Astrocyte of the cerebellum (primary cell): ENCODE measurements around the gene SLC29A3.

Source experiments
- DNase-seq: peaks from one replicate; pipeline ENCODE4 v3.0.0-alpha.2; 2011; ENCODE audit warnings: low read depth
- H3K4me3 ChIP-seq: 2 replicates; pipeline ENCODE4 v1.5.1; 2011; ENCODE audit warnings: mild to moderate bottlenecking, low read depth, low read length, moderate library complexity
- CTCF ChIP-seq: IDR thresholded peaks from 2 replicates; pipeline ENCODE4 v1.5.1; 2012; ENCODE audit warnings: low read length, low read depth, moderate library complexity, mild to moderate bottlenecking; ENCODE audit errors: missing control alignments
- in situ Hi-C: cut with HindIII; loops from 2 replicates; pipeline ENCODE4 v1.10.0; 2017; ENCODE audit warnings: low sequenced_read_pairs

SLC29A3 gene

GRCh38 chr10:71396084-71396710 lies 77.1 kb downstream of the SLC29A3 start:
- in situ Hi-C loops, result loop anchor here (25.0 kb wide), 1 partner anchor 191 kb away; no protein-coding TSS in a partner anchor
- H3K4me3 ChIP-seq, result peak overlapping the region; percentile 29
- peak; percentile 3 for DNase-seq
- peak; percentile 28 for TF ChIP-seq CTCF

GRCh38 chr10:71396711-71397295 lies 77.7 kb downstream of the SLC29A3 start, which contains the start of gene CDH23:
Gene CDH23, plus strand, starts transcription at chr10:71396920. Its CDS starts 42,912 bp downstream, at chr10:71439832.
- no peak for DNase-seq
- no peak for TF ChIP-seq CTCF

GRCh38 chr10:71397296-71398212 lies 78.5 kb downstream of the SLC29A3 start:
- in situ Hi-C loops, result loop anchor here (25.0 kb wide), 1 partner anchor 190 kb away; no protein-coding TSS in a partner anchor
- DNase-seq, result no peak
- no peak for TF ChIP-seq CTCF
- H3K4me3 ChIP-seq, result peak overlapping the region; percentile 18

More at GRCh38 chr10:71396711-71397295, 77.7 kb downstream of the SLC29A3 start, which contains the start of gene CDH23:
- in situ Hi-C loops, result loop anchor here (25.0 kb wide), 1 partner anchor 190 kb away; no protein-coding TSS in a partner anchor
- H3K4me3 ChIP-seq, result peak within 1 kb of the TSS; percentile 29

GRCh38 chr10:71398976-71399375 lies 79.9 kb downstream of the SLC29A3 start:
- DNase-seq, result no peak
- in situ Hi-C loops, result loop anchor here (25.0 kb wide), 1 partner anchor 188 kb away; no protein-coding TSS in a partner anchor
- TF ChIP-seq CTCF, result no peak
- H3K4me3 ChIP-seq, result no peak overlapping the region

GRCh38 chr10:71399946-71400345 lies 80.9 kb downstream of the SLC29A3 start:
- no peak for DNase-seq
- H3K4me3 ChIP-seq, result no peak overlapping the region
- TF ChIP-seq CTCF, result no peak
- in situ Hi-C loops, result loop anchor here (25.0 kb wide), 1 partner anchor 187 kb away; no protein-coding TSS in a partner anchor

GRCh38 chr10:71401056-71401455 lies 82.0 kb downstream of the SLC29A3 start:
- in situ Hi-C loops, result no loop called here
- H3K4me3 ChIP-seq, result no peak overlapping the region
- no peak for TF ChIP-seq CTCF
- DNase-seq, result no peak
